ENCODE data around the gene MAGED4.
"Not testable (repeated sequence)": the region's sequence is repeated elsewhere in the genome, so short reads cannot be mapped to it uniquely, and the experiment has no call there.

MAGED4 gene

GRCh38 chrX:52184440-52185077, at the start of gene MAGED4:
Gene MAGED4 (plus strand): TSS chrX:52184888. CDS start chrX:52185923, 1,035 bp downstream.
- DNase-seq, result not testable (repeated sequence)

DNA sequence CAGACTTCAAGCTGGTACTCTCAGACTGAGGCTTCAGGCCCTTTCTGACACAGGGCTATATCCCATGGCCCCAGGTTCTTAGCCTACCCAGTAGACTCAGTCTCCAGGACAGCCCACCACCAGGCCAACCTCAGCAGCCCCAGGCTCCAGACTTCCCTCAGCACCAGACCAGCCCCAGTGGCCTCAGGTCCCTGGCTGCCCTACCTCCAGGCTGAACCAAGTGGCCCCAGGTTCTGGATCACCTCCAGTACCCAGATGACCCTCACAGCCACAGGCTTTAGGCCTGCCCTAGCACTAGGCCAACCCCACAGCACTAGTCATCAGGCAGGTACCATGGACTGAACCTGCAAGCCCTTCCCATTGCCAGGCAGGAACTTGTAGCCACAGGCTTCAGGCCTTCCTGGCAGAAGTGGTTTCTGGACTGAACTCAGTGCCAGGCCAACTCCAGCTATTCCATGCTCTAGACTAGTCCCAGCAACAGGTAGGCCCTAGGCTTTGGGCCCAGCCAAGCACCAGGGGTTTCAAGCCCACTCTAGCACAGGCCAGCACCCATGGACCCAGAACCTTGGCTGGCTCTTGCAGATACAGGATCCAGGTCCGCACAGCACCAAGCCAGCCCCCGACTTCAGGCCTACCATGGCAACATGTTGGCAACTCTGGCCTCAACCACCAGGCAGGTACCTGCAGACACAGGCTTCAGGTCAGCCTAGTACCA, 45.7 kb upstream of the MAGED4 start:
- DNase-seq, result no peak

DNA sequence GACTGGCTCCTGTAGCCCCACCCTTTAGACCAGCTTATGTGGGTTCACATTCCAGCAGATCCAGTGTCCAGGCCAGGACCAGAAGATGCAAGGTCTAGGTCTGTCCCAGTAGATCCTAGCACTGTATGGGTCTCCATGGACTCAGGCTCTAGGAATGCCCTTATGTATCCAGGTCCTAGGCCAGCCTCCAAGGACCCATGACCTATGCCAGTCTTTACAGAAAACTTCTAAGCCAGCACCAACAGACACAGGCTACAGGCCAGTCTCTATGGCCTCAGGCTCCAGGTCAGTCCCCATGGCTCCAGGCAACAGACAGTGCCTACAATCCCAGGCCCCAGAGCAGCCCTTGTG, 45.2 kb upstream of the MAGED4 start:
- DNase-seq, result no peak

DNA sequence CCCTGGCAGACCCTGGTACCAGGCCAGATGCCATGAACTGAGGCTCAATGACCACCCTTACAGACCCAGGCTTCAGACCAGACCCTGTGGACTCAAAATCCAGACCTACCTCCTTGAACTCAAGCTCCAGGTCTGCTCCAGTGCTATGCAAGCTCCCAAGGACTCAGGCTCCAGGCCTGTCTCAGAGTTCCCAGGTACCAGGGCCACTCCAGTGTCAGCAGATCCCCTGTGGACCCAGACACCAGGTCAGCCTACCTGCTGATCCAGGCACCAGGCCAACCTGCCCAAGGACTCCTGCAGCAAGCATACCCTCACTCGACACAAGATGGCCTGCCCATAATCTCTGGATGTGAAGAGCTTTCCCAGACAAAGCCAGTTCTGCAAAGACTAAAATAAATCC, 44.7 kb upstream of the MAGED4 start:
- no peak for DNase-seq

DNA sequence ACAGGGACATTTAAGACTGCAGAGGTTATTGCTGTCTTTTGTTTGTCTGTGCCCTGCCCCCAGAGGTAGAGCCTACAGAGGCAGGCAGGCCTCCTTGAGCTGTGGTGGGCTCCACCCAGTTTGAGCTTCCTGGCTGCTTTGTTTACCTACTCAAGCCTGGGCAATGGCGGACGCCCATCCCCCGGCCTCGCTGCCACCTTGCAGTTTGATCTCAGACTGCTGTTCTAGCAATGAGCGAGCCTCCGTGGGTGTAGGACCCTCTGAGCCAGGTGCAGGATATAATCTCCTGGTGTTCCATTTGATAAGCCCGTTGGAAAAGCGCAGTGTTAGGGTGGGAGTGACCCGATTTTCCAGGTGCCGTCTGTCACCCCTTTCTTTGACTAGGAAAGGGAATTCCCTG, 34.0 kb upstream of the MAGED4 start:
- not testable (repeated sequence) for DNase-seq

GRCh38 chrX:52160140-52160539, 24.5 kb upstream of the MAGED4 start:
- not testable (repeated sequence) for DNase-seq

DNA sequence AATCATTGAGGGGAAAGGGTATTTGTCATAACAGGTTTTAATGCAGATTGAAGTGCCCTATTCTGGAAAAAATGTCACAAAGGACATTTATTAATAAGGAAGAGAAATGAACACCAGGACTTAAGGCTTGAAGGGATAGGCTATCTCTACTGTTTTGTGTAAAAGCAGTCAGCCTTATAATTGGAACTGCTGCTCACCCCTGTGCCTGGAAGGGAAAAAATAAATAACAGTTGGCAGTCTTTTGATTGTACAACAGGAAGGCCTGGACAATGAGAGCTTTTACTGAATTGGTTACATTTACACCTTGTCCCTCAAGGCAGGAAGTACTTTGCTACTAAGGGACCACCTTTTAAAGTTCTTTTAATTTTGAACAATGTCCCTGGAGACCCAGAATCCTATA, 17.8 kb upstream of the MAGED4 start:
- no peak for DNase-seq

- DNase-seq, result not testable (repeated sequence)
Measured at GRCh38 chrX:52171055-52171454, 13.6 kb upstream of the MAGED4 start.

DNA sequence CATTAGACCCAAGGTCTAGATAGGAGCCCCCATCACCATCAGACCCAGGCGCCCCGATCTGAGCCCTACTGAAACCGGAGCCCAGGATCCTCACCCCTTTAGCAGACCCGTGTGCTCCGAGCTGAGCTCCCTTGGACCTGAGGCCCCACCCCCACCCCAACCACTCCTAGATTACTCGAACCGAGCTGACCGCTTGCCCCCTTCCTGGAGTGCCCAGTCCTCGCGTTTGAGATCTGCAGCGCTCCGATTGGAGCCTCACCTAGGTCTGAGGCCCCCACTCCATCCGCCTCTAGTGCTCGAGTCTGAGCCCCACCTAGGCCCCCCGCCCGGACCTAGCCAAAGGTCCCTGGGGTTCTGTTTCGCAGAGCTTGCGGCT, 378 bp downstream of the MAGED4 start:
- DNase-seq, result not testable (repeated sequence)

DNA sequence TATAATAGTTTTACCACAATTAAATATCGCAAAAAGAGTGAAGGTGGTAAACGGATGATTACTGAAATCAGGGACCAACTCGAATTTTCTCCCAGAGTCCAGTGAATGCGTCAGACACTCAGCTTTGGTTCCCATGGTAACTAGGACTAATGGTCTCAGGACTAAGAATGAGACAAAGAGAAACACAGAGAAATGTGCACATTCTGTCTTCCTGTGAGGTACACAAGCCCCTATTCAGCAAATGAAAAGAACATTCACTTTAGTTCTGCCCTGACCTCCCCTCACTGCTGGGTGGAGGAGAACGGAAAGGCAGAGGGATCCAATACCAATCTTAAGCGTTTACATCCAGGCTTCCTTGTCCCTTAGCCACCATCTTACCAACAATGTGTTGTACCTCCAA, 26.7 kb downstream of the MAGED4 start:
- DNase-seq, result not testable (repeated sequence)

- DNase-seq, result no peak
Measured at GRCh38 chrX:52213276-52213675, 28.6 kb downstream of the MAGED4 start.

DNA sequence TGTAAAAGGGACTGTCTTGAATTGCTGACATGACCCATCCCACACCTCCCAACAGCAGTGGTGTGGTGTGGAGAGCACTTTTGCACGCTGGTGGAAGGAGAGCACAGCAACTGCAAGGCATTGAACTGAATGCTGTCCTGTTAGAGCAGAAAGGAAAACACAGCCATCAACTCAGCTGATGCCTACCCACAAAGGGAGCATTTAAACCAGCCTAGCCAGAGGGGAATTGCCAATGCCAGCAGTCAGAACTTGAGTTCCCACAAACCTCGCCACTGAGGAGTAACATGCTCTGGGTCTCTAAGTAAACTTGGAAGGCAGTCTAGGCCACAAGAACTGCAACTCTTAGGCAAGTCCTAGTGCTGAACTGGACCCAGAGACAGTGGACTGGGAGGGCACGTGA, 31.9 kb downstream of the MAGED4 start:
- DNase-seq, result no peak

DNA sequence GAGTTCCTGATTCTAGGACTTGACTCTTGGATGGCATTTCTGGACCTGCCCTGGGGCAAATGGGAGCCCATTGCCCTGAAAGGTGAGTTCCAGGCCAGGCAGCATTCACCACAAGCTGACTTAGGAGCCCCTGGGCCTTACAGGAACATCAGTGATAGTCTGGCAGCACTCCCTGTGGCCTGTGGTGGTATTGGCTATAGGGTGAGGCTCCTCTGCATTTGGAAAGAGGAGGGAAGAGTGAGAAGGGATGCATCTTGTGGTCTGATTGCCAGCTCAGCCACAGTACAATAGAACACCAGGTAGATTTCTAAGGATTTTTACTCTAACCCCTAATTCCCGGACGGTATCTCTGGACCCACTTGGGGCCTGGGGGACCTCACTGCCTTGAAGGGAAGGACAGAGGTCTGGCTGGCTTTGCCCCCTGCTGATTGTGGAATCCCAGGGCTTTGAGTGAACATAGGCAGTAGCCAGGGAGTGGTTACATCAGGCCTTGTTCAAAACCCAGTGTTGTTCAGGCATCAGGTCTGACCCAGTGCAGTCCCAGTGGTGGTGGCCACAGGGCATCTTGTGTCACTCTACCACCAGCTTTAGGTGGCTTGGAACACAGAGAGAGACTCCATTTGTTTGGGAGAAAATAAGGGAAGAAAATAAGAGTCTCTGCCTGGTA, 32.9 kb downstream of the MAGED4 start:
- DNase-seq, result no peak

DNA sequence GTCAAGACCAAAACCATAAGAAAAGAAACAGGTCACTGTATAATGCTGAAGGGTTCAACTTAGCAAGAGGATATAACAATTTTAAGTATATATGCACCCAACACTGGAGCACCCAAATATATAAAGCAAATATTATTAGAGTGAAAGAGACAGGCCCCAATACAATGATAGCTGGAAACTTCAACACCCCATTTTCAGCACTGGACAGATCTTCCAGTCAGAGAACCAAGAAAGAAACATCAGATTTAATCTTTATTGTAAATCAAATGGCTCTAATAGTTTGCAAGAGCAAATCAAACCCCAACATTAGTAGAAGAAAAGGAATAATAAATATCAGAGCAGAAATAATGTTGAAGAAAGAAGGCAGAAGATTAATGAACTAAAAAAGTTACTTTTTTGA, 36.2 kb downstream of the MAGED4 start:
- DNase-seq, result no peak
